ENCODE results near the gene POGK. TPM values are rescaled to one million over a fixed set of nuclear protein-coding genes. Genes with fewer than 3 reads are reported as not detected.

POGK gene
- total and polyA plus RNA-seq, 2 experiments from 2014 or later = 10.9 to 31.4 TPM

DNA sequence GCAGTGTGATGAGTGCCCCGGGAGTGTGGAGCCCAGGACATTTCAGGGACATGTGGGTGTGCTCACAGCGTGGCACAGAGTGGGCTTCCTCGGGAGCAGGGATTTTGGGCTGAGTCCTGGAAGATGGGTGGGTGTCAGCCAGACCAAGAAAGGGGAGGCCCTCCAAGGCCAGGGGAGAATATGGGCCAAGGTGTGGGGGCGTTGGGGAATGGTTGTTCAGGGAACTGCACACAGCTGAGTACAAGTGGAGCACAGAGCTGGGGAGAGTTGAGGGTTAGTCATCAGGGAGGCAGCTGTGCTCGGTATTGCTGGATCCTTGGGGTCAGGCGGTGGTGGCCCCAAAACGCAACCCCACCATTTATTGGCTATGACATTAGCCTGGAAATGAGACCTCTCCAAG is 5.5 kb downstream of the POGK start:
- H3K36me3 ChIP-seq (ENCODE audit: insufficient read depth) = peaks cover 71% of the 10 kb centered on the region
- peaks cover 28% of the 10 kb centered on the region for H4K20me1 ChIP-seq (replicated peaks; ENCODE audit: insufficient read depth)
- peaks cover 98% of the 10 kb centered on the region for H3K36me3 Mint-ChIP-seq (ENCODE audit: low read depth)
- H3K79me2 ChIP-seq (replicated peaks; ENCODE audit: insufficient read depth) = peaks cover 72% of the 10 kb centered on the region
- no peak overlapping the region for H3K4me3 Mint-ChIP-seq
- TF ChIP-seq EZH2phosphoT487 (IDR thresholded peaks at IDR 0.05; ENCODE audit: unreplicated experiment) = no peak
- H2AFZ ChIP-seq = no peak overlapping the region
- 0 out of 2 replicates have a peak overlapping the region, but pooled peaks have one; percentile 40 for H3K27ac Mint-ChIP-seq
- no peaks in the 10 kb centered on the region for H3K9me2 ChIP-seq (ENCODE audit: insufficient read depth)
- peaks cover 16% of the 10 kb centered on the region for H3K4me1 Mint-ChIP-seq
- H3K27ac ChIP-seq (ENCODE audit: low read depth) = no peak overlapping the region
- H3K9me3 Mint-ChIP-seq = no peaks in the 10 kb centered on the region
- H3K27me3 Mint-ChIP-seq (ENCODE audit: insufficient read depth, low read depth, poor library complexity) = peaks cover 13% of the 10 kb centered on the region
- H3K4me1 ChIP-seq (ENCODE audit: insufficient read depth) = peaks cover 9% of the 10 kb centered on the region
- no peaks in the 10 kb centered on the region for H3F3A ChIP-seq (replicated peaks; ENCODE audit: low read depth)
- DNase-seq (ENCODE audit: low spot score) (no peak), ATAC-seq (no peak)
- H3K4me2 ChIP-seq = no peak overlapping the region
- H3K4me3 ChIP-seq = no peak overlapping the region
- H3K27me3 ChIP-seq (ENCODE audit: insufficient read depth) = no peaks in the 10 kb centered on the region

DNA sequence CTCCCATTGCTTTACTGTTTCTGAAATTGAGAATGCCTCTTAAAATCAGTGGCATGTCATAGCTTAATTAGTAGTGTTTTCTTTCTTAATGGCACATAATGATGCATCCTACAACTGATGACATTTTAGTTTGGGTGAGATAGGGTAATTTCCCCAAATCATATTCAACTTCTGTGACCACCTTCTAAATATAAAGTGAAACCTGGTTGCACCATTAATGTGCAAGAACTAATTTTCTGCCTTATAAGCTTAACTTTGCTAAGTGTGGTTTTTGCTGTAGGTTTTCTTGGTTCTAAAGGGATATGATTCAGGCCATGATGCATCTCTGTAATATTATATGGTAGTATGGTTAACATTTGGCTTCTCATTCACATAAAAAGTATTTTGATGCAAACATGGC is 8.9 kb downstream of the POGK start:
- H4K20me1 ChIP-seq (replicated peaks; ENCODE audit: insufficient read depth) = peaks cover 35% of the 10 kb centered on the region
- H3K36me3 ChIP-seq (ENCODE audit: insufficient read depth) = peaks cover 70% of the 10 kb centered on the region
- no peaks in the 10 kb centered on the region for H3K9me3 Mint-ChIP-seq
- H3K27me3 ChIP-seq (ENCODE audit: insufficient read depth) = no peaks in the 10 kb centered on the region
- DNase-seq (ENCODE audit: low spot score) = no peak
- H3K4me1 Mint-ChIP-seq = peaks cover 2% of the 10 kb centered on the region; the same call in 2 of the 3 replicates
- ATAC-seq = no peak
- H2AFZ ChIP-seq = no peak overlapping the region
- peaks cover 53% of the 10 kb centered on the region for H3K79me2 ChIP-seq (replicated peaks; ENCODE audit: insufficient read depth)
- H3K4me1 ChIP-seq (ENCODE audit: insufficient read depth) = no peaks in the 10 kb centered on the region
- no peak overlapping the region for H3K4me3 Mint-ChIP-seq
- no peak overlapping the region for H3K27ac ChIP-seq (ENCODE audit: low read depth)
- H3K4me2 ChIP-seq = no peak overlapping the region
- H3K4me3 ChIP-seq = no peak overlapping the region
- no peak overlapping the region for H3K27ac Mint-ChIP-seq
- H3K9me2 ChIP-seq (ENCODE audit: insufficient read depth) = no peaks in the 10 kb centered on the region
- H3F3A ChIP-seq (replicated peaks; ENCODE audit: low read depth) = no peaks in the 10 kb centered on the region
- peaks cover 7% of the 10 kb centered on the region for H3K27me3 Mint-ChIP-seq (ENCODE audit: insufficient read depth, low read depth, poor library complexity)
- peaks cover 99% of the 10 kb centered on the region for H3K36me3 Mint-ChIP-seq (ENCODE audit: low read depth)
- no peak for TF ChIP-seq STAT1 (IDR thresholded peaks at IDR 0.05; ENCODE audit: unreplicated experiment)
- TF ChIP-seq, protein P1, sequence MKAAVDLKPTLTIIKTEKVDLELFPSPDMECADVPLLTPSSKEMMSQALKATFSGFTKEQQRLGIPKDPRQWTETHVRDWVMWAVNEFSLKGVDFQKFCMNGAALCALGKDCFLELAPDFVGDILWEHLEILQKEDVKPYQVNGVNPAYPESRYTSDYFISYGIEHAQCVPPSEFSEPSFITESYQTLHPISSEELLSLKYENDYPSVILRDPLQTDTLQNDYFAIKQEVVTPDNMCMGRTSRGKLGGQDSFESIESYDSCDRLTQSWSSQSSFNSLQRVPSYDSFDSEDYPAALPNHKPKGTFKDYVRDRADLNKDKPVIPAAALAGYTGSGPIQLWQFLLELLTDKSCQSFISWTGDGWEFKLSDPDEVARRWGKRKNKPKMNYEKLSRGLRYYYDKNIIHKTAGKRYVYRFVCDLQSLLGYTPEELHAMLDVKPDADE (IDR thresholded peaks at IDR 0.05) = no peak
- TF ChIP-seq EZH2 (IDR thresholded peaks at IDR 0.05; ENCODE audit: low read depth, unreplicated experiment) = no peak
- no peak for TF ChIP-seq CREB1 (CRISPR knock-in tag; IDR thresholded peaks at IDR 0.05; ENCODE audit: low read depth)
- TF ChIP-seq, protein P2, sequence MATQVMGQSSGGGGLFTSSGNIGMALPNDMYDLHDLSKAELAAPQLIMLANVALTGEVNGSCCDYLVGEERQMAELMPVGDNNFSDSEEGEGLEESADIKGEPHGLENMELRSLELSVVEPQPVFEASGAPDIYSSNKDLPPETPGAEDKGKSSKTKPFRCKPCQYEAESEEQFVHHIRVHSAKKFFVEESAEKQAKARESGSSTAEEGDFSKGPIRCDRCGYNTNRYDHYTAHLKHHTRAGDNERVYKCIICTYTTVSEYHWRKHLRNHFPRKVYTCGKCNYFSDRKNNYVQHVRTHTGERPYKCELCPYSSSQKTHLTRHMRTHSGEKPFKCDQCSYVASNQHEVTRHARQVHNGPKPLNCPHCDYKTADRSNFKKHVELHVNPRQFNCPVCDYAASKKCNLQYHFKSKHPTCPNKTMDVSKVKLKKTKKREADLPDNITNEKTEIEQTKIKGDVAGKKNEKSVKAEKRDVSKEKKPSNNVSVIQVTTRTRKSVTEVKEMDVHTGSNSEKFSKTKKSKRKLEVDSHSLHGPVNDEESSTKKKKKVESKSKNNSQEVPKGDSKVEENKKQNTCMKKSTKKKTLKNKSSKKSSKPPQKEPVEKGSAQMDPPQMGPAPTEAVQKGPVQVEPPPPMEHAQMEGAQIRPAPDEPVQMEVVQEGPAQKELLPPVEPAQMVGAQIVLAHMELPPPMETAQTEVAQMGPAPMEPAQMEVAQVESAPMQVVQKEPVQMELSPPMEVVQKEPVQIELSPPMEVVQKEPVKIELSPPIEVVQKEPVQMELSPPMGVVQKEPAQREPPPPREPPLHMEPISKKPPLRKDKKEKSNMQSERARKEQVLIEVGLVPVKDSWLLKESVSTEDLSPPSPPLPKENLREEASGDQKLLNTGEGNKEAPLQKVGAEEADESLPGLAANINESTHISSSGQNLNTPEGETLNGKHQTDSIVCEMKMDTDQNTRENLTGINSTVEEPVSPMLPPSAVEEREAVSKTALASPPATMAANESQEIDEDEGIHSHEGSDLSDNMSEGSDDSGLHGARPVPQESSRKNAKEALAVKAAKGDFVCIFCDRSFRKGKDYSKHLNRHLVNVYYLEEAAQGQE (IDR thresholded peaks at IDR 0.05; ENCODE audit: unreplicated experiment) = no peak
